GM21447 (cell line): ENCODE data around the gene CIAO2A.

ENCODE experiments used
- ATAC-seq: cut with Tn5 transposase; IDR thresholded peaks from one replicate; pipeline ENCODE4 v1.9.1; 2021; ENCODE audit not compliant: unreplicated experiment

CIAO2A gene

DNA sequence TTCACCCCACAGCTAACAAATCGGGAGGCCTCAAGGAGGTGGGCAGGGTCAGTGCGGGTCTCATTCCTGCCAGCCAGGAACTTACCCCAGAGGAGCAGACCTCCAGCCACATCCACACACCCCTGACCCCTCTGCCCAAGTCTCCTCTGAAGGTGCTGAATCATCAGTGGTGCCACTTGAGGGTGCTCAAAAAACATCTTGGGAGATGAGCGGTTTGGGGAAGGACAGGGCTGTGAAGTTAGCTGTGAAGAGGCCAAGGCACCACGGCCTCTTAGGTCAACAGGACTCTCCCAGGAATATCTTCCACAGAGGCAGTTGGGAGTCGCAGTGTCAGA, 48.6 kb downstream of the CIAO2A start:
- peak; percentile 12 for ATAC-seq

DNA sequence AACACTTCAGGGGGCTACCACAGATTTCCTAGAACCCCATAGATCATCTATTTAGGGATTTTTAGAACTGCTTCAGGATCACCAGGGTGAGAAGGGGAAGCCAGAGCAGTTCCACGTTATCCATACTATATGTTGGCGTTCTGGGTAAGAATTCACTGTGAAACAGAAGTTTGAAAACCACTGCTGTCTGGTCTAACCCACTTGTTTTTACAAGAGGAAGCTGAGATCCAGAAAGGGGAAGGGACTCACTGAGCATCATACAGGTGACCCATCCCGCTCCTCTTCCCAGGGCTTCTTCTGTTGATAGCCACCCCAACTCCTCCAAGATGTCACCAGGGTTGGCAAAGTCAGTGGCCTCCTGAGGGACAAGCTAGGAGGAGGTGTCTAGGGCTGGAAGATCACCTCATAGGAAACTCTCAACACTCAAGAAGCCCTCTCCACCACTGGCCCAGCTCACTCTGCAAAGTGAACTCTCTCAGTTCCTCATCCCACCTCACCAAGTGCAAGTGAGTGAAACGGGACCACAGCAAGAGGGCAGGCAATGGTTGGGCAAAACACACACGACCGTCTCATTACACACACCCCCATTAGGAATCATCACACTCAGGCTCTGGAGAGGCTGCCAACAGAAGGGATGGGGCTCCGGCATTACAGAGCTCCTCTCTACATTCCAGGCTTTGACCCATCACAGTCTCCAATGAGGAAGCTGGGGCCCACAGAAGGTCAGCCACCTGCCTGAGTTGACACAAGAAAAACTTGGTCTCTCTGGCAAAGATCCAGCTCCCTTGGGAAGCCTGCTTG, 49.1 kb downstream of the CIAO2A start:
- peak; percentile 49 for ATAC-seq

DNA sequence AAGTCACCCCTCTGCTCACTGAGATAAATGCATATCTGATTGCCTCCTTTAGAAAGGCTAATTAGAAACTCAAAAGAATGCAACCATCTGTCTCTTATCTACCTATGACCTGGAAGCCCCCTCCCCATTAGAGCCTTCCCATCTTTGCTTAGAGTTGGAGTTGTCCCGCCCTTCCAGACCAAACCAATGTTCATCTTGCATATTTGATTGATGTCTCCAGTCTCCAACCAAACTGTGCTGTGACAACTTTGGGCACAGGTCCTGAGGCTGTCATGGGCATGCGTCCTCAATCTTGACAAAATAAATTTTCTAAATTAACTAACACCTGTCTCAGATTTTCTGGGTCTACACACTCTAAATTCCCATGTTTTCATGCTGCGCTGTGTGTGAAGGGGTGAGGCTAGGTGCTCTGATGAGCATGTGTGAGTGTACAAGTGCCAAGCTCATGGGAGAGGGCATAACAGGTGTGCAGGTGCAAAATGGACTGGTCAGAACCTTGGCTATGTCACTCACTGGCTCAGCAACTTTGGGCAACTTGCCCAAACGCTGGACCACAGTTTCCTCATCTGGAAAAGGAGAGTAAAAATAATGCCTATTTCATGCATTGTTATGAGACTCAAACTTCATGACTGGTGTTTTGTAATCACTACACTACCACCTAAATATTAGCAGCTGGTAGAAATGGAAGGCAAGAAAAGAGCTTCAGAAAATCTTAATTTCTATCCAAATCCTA, 54.6 kb downstream of the CIAO2A start:
- ATAC-seq: no peak

DNA sequence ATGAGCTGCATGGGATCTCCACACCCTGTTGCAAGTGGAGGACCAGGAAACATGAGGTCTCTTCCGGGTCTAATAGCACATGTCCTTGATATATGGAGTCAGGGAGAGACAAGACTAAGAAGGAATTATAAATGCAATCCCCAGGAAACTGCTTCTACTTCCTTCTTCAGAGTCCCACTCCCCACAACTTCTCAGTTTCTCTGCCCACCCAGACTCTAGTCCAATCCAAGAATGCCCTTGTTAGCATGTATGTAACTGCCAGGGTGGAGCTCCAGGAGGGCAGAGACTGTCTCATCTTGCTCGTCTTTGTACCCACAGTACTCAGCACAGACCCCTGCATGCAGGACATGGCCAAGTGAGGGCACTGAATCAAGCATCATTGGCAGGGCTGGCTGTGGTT, 55.7 kb downstream of the CIAO2A start:
- ATAC-seq: no peak

DNA sequence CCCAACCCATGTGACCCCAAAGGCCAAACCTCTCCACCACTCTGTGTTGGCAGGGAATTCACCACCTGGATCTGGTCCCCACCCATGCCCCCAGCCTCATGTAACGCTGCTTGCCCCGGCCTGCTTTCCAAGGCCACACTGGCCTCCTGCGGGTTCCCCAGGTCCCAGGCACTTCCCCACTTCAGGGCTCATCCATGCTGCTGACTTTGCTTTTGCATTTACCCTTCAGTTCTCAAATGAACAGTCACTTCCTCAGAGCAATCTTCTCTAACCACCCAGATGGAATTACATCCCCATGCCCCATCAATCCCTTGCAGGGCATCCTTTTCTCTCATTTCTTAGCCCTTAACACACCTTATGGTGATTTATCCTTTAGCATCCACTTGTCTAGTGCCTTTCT, 56.5 kb downstream of the CIAO2A start:
- ATAC-seq: no peak

DNA sequence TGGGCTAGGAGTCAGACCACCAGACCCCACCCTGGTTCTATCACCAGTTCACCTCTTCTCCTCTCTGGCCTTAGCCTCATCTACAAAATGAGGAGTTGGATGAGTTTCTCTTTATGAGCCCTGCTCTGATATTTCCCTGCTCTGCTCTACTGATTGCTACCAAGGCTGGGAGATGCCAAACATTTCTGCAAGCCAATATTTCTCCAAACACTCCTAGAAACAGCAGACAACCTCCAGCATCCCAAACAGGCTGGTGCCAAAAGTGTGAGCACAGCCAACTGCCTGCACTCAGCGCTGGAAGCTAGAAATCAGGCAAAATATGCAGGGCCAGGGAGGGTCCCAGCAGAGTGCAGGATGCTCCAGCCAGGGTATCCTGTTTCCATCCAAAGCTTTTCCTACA, 58.1 kb downstream of the CIAO2A start:
- ATAC-seq: no peak

DNA sequence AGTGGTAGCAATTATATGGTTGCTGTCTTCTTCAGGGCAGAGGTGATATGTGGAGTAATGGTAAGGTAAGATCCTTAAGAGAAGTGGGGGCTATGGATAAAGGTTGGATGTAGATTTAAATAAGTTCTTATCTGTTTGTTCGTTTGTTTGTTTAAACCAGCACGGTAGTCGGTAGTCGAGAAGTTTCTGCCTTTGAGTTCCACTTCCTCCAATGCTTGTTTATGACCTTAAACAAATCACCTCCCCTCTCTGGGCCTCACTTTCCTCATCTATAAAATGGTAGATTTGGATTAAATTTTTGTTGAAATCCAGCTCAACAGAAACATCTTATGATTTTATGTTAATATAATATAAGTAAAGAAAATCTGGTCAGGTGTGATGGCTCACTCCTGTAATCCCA, 59.1 kb downstream of the CIAO2A start:
- ATAC-seq: no peak

DNA sequence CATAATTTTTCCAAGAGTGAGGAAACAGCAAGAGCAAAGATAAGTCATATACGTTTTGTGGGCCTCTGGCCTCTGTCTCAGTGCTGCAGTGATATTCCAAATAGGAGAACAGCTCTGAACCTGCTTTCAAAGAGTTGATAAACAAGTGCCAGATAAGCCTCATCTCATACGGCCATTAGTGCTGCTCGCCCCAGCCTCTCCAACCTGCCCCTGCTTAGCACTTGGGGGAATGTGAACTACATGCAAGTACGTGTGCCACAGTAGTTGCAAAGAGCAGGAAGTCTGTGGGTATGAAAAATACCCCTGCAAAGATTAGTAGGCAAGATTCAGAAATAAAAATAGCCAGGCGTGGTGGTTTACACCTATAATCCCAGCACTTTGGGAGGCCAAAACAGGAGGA, 61.3 kb downstream of the CIAO2A start:
- ATAC-seq: no peak

DNA sequence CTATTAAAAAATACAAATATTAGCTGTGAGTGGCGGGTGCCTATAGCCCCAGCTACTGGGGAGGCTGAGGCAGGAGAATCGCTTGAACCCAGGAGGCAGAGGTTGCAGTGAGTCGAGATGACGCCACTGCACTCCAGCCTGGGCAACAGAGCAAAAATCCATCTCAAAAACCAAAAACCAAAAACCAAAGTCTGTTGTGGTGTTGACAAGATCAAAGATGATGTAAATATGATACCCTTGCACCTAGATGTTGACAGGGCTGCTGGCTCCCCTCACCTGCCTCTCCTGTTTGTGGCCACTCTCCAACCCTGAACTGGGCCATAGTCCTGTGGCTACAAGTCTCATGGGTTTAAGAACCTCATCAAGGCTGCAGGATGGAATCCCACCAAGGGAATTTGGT, 63.5 kb downstream of the CIAO2A start:
- no peak for ATAC-seq

DNA sequence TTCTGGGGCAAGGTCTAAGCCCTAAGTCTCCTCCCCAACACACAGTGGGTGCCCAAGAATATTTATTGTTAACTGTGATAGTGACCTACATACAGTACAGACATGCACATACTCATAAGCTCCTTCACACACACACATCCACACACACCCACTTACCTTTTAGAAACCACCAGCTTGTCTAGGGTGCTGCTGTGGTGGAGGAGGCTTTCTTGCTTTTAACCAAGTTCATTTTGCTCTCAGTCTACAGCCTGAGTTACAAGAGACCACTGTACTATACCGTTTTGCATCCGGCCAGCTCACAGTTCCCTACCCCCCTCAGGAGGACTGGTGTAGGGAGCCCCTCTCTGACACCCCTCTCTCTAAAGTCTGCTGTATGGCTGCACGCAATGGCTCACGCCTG, 64.0 kb downstream of the CIAO2A start:
- ATAC-seq: no peak

DNA sequence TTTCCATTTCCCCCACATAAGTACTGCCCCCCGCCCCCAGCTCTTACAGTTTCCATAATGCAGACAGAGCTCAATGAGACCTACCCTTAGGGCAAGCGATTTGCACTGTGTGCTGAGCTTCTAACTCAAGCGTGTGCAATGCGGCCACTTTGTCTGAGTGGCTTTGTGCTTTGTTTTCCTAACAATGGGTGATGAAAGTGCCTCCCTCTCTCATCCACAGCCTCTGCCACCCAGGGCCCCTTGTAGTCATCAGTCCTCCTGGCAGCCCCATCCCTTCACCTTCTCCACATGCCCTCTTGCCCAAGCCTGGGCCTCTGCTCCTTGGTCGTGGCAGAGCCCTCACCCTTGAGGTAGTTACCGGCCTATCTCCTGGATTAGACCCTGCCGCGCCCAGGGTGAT, 64.5 kb downstream of the CIAO2A start:
- no peak for ATAC-seq

DNA sequence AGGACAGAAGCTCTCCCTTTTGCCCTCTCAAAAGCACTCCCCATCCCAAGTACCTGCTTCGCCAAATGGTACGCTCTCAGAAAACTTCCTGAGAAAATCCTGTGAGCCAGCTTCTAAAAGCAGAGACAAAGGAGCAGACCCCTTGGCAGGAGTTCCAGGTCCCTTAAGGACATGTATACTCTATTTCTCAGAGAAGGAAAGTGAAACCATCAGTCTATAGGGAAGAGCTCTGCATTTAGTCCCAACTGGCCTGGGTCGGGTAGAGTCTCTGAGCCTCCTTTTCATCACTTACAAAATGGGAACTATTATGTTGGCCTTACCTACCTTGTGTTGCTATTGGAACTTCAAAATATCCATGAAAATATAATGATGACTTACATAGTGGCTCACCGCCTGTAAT, 67.0 kb downstream of the CIAO2A start:
- no peak for ATAC-seq

DNA sequence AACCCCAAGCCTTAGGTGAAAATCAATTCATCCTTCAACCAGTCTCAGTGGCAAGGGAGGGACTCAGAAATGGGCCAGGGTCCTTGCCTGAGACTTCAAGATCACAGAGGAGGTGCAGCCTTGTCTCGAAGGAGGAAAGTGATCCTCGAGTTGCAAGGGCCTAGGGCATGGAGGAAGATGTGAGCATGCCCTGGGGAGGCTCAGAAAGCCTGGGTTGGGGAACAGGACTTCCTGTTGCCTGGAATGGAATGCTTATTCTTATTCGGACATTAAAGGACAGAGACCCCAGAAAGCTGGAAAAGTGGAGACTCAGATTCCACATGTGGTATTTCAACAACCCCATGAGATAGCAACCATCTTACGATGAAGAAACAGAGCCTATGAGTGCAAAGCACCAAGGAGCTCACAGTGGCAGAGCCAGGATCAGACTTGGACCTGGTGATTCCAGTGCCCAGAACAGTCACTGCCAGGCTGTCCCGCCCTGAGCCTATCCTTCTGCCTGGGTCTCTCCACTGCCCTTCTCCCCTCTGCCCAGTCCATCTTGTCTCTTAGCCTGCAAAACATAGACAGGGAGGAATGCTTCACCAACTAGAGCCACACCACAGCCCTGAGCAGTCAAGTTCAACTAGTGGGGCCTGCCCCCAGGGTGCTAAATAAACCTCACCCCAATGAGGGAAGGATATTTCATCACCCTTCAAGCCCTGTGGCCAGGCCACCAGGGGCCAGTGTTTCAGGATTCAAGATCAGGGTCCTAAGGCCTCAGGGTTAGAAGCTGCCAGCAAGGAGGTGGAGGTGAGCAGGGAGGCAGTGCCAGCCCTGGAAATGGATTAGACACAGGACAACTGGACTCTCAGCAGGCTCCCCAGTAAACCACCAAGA, 69.2 kb downstream of the CIAO2A start:
- ATAC-seq: no peak

DNA sequence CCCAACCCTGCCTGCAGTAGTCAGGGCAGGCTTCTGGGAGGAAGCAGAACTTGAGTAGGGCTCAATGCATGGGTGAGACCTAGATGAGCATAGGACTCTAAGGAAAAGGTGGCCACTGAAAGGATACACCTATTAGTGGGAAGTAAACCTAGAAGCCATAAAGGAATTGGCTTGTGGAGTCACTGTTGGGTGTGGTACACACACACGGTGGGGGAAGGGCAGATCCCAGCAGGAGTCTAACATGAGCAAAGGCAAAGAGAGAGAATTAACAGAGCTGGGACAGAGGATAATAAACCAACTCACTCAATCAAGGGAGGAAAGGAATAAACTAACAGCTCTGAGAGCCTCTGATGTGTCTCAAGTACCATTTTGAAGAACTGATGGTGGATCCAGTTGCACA, 70.4 kb downstream of the CIAO2A start:
- no peak for ATAC-seq

DNA sequence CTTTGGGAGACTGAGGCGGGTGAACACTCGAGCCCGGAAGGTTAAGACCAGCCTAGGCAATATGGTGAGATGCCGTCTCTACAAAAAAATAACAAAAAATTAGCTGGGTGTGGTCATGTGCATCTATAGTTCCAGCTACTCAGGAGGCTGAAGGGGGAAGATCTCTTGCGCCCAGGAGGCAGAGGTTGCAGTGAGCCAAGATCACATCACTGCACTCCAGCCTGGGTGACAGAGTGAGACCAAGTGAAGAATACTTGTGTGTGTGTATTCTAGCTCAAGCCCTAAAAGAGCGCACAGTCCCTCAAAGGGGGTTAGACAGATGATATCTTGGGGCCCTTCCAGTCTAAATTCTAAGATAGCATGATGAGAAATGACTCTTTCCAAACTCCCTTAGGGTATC, 71.1 kb downstream of the CIAO2A start:
- no peak for ATAC-seq
